Neural progenitor cell (in vitro differentiated cells): Measurements from ENCODE around the gene IL17D. TPM values are rescaled to one million over a fixed set of nuclear protein-coding genes. Genes with fewer than 3 reads are reported as not detected.

Source experiments
- DNase-seq: peaks from one replicate; pipeline ENCODE4 v3.0.0-alpha.2; 2016; ENCODE audit warnings: low spot score
- H2AFZ ChIP-seq: fragments of 200-600 bp; sonication (generic); replicated peaks from 2 replicates; pipeline ENCODE4 v1.6.1; 2016; ENCODE audit warnings: antibody characterized with exemption
- H3F3A ChIP-seq: fragments of 200-600 bp; sonication (generic); 2 replicates; pipeline ENCODE4 v1.6.1; 2016; ENCODE audit warnings: antibody characterized with exemption, low read depth
- H3K27ac ChIP-seq: fragments of 200-600 bp; sonication (generic); 2 replicates; pipeline ENCODE4 v1.5.1; 2016; ENCODE audit warnings: mild to moderate bottlenecking
- H3K27me3 ChIP-seq: fragments of 200-600 bp; sonication (generic); 2 replicates; pipeline ENCODE4 v1.6.1; 2016; ENCODE audit warnings: mild to moderate bottlenecking, moderate library complexity
- H3K36me3 ChIP-seq: fragments of 200-600 bp; sonication (generic); 2 replicates; pipeline ENCODE4 v1.5.1; 2016
- H3K4me1 ChIP-seq: fragments of 200-600 bp; sonication (generic); 2 replicates; pipeline ENCODE4 v1.6.1; 2016; ENCODE audit warnings: mixed run types
- H3K4me2 ChIP-seq: fragments of 200-600 bp; sonication (generic); 2 replicates; pipeline ENCODE4 v1.6.1; 2016
- H3K4me3 ChIP-seq: fragments of 200-600 bp; sonication (generic); 2 replicates; pipeline ENCODE4 v1.5.1; 2016
- H3K79me2 ChIP-seq: fragments of 200-600 bp; sonication (generic); 2 replicates; pipeline ENCODE4 v1.6.1; 2016; ENCODE audit warnings: low read depth
- H3K9ac ChIP-seq: fragments of 200-600 bp; sonication (generic); 2 replicates; pipeline ENCODE4 v1.6.1; 2016
- H3K9me3 ChIP-seq: fragments of 200-600 bp; sonication (generic); 2 replicates; pipeline ENCODE4 v1.5.1; 2016; ENCODE audit warnings: low read depth
- H4K20me1 ChIP-seq: fragments of 200-600 bp; sonication (generic); 2 replicates; pipeline ENCODE4 v1.6.1; 2016; ENCODE audit warnings: low read depth
- H3K27ac Mint-ChIP-seq: 3 replicates; pipeline ENCODE4 v1.8.0; 2021; ENCODE audit warnings: mixed read lengths
- H3K27me3 Mint-ChIP-seq: 2 replicates; pipeline ENCODE4 v1.8.0; 2022; ENCODE audit warnings: low read depth, mild to moderate bottlenecking, inconsistent platforms, moderate library complexity, mixed read lengths; ENCODE audit not compliant: insufficient read depth
- H3K36me3 Mint-ChIP-seq: 3 replicates; pipeline ENCODE4 v1.8.0; 2021; ENCODE audit warnings: mixed read lengths
- H3K4me1 Mint-ChIP-seq: 3 replicates; pipeline ENCODE4 v1.8.0; 2021; ENCODE audit warnings: mixed read lengths
- H3K4me3 Mint-ChIP-seq: 3 replicates; pipeline ENCODE4 v1.8.0; 2021; ENCODE audit warnings: mild to moderate bottlenecking, moderate library complexity, mixed read lengths
- H3K9me3 Mint-ChIP-seq: 3 replicates; pipeline ENCODE4 v1.8.0; 2020; ENCODE audit warnings: mixed read lengths
- EZH2 ChIP-seq: fragments of 200-600 bp; sonication (generic); IDR thresholded peaks from 2 replicates; pipeline ENCODE4 v1.6.1; 2017; ENCODE audit warnings: antibody characterized with exemption, mild to moderate bottlenecking, moderate library complexity
- EZH2phosphoT487 ChIP-seq: fragments of 200-600 bp; sonication (generic); IDR thresholded peaks from 2 replicates; pipeline ENCODE4 v1.6.1; 2017; ENCODE audit warnings: antibody characterized with exemption
- total RNA-seq: library from RNA; depleted of rRNA; stranded (reverse); fragments of >200 nt; gene quantifications from 2 replicates; pipeline ENCODE4 v1.2.3, GENCODE V29; 2015; ENCODE audit warnings: low replicate concordance
- TF ChIP-seq, protein P1 (sequence below): fragments of 200-600 bp; sonication (generic); IDR thresholded peaks from 2 replicates; pipeline ENCODE4 v1.5.1; 2017; ENCODE audit warnings: antibody characterized with exemption, mild to moderate bottlenecking

The IL17D gene
- total RNA-seq, 1 donor from 2014 or later: 1.4 TPM

DNA sequence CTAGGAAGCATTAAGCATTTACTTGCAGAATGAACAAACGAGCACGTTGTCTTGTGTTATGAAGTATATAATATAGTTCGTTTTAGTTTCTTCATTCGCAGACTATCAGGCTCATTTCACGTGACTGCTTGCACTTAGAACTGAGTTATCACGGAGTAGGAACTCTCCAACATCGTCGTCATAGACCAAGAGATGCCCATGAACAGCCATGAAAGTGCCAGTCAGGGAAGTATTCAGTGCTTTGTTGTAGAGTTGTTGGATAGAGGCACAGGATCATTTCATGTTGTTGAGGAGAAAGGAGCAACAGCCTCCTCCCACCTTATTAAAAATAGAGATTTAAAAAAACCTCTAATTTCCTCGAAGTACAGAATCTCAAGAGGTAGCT lies 977 bp upstream of the IL17D start:
- peaks cover 10% of the 10 kb centered on the region for H3F3A ChIP-seq
- H3K79me2 ChIP-seq: no peaks in the 10 kb centered on the region
- no peak overlapping the region for H3K27ac ChIP-seq
- peaks cover 43% of the 10 kb centered on the region for H3K27me3 ChIP-seq
- no peak for DNase-seq
- peaks cover 15% of the 10 kb centered on the region for H3K4me1 ChIP-seq
- Mint-ChIP-seq H3K4me1 (peaks cover 7% of the 10 kb centered on the region), H3K4me3 (peak overlapping the region; percentile 93), H3K9me3 (no peaks in the 10 kb centered on the region), H3K36me3 (no peaks in the 10 kb centered on the region), H3K27ac (no peak overlapping the region), H3K27me3 (peaks cover 24% of the 10 kb centered on the region)
- H3K9me3 ChIP-seq: no peaks in the 10 kb centered on the region
- TF ChIP-seq EZH2phosphoT487 (no peak), EZH2 (no peak)
- TF ChIP-seq, protein P1, sequence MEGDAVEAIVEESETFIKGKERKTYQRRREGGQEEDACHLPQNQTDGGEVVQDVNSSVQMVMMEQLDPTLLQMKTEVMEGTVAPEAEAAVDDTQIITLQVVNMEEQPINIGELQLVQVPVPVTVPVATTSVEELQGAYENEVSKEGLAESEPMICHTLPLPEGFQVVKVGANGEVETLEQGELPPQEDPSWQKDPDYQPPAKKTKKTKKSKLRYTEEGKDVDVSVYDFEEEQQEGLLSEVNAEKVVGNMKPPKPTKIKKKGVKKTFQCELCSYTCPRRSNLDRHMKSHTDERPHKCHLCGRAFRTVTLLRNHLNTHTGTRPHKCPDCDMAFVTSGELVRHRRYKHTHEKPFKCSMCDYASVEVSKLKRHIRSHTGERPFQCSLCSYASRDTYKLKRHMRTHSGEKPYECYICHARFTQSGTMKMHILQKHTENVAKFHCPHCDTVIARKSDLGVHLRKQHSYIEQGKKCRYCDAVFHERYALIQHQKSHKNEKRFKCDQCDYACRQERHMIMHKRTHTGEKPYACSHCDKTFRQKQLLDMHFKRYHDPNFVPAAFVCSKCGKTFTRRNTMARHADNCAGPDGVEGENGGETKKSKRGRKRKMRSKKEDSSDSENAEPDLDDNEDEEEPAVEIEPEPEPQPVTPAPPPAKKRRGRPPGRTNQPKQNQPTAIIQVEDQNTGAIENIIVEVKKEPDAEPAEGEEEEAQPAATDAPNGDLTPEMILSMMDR: no peak
- no peaks in the 10 kb centered on the region for H3K36me3 ChIP-seq
- H3K9ac ChIP-seq: no peak overlapping the region
- peaks cover 13% of the 10 kb centered on the region for H4K20me1 ChIP-seq
- H3K4me2 ChIP-seq: peak overlapping the region; percentile 96
- H2AFZ ChIP-seq: peak overlapping the region; percentile 99
- peak overlapping the region; percentile 93 for H3K4me3 ChIP-seq

DNA sequence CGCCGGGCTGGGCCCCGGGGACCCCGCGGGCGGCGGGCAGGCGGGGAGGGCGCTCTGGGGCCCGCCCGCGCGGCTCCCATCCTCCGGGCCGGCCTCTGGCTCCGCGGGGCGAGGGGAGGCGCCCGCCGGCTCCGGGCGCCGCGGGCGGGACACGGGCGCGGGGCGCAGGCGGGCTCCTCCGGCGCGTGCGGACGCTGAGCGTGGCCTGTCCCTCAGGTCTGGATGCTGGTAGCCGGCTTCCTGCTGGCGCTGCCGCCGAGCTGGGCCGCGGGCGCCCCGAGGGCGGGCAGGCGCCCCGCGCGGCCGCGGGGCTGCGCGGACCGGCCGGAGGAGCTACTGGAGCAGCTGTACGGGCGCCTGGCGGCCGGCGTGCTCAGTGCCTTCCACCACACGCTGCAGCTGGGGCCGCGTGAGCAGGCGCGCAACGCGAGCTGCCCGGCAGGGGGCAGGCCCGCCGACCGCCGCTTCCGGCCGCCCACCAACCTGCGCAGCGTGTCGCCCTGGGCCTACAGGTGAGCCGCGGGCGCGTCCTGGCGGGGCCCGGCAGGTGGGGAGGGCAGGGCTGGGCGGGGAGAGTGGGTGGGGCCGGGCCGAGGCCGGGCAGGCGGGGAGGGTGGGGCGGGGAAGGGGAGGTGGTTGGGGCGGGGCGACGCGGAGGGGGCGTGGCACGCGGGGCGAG lies 420 bp downstream of the IL17D start:
- H3K27ac ChIP-seq: no peak overlapping the region
- H3K9me3 ChIP-seq: no peaks in the 10 kb centered on the region
- no peaks in the 10 kb centered on the region for H3K79me2 ChIP-seq

DNA sequence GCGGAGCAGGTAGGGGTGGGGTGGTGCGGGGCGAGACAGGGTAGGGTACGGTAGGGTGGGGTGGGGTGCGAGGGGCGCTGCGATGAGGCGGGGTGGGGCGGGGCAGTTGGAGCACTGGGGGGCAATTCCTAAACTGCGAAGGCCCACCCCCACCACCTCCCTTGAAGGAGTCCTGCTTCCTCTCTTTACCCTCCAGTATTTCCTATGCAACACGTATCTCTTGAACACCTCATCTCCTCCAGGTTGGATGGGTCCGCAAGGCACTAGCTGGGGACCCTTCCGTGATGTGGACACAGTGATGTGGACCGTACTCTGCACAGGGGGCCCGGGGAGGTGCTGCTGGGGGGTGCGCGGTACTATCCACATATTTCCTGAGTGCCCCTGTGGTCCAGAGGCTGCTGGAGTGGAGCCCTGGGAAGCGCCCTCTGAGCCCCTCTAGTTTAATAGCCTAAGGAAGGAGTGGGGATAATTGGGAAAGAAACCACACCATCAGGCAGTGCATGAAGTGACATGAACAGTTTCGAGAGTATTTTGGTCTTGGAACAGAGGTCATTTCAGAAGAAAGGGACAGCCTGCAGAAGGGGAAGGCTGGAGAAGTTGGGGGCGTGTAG lies 1.1 kb downstream of the IL17D start:
- TF ChIP-seq, protein P1: no peak
- TF ChIP-seq EZH2phosphoT487: no peak
- no peak for TF ChIP-seq EZH2
- Histone ChIP-seq H4K20me1 (peaks cover 13% of the 10 kb centered on the region), H3K79me2 (no peaks in the 10 kb centered on the region), H3K4me1 (peaks cover 15% of the 10 kb centered on the region), H3K9me3 (no peaks in the 10 kb centered on the region), H3K9ac (no peak overlapping the region), H3F3A (peaks cover 10% of the 10 kb centered on the region), H3K4me3 (peak overlapping the region; percentile 60), H3K27me3 (peaks cover 43% of the 10 kb centered on the region), H3K36me3 (no peaks in the 10 kb centered on the region), H3K4me2 (peak overlapping the region; percentile 68), H3K27ac (no peak overlapping the region), H2AFZ (peak overlapping the region; percentile 58)
- Mint-ChIP-seq H3K36me3 (no peaks in the 10 kb centered on the region), H3K9me3 (no peaks in the 10 kb centered on the region), H3K27me3 (peaks cover 24% of the 10 kb centered on the region), H3K4me1 (peaks cover 7% of the 10 kb centered on the region), H3K27ac (no peak overlapping the region), H3K4me3 (peak overlapping the region; percentile 86)
- DNase-seq: no peak

More for the DNA sequence above, 420 bp downstream of the IL17D start:
- H3K9me3 Mint-ChIP-seq: no peaks in the 10 kb centered on the region
- H3K27ac Mint-ChIP-seq: no peak overlapping the region
- Histone ChIP-seq H2AFZ (no peak overlapping the region), H3K4me3 (peak overlapping the region; percentile 60), H3F3A (peaks cover 10% of the 10 kb centered on the region), H3K36me3 (no peaks in the 10 kb centered on the region), H4K20me1 (peaks cover 13% of the 10 kb centered on the region), H3K4me1 (peaks cover 15% of the 10 kb centered on the region), H3K27me3 (peaks cover 43% of the 10 kb centered on the region), H3K4me2 (peak overlapping the region; percentile 68), H3K9ac (no peak overlapping the region)
- H3K27me3 Mint-ChIP-seq: peaks cover 24% of the 10 kb centered on the region
- no peak for TF ChIP-seq EZH2phosphoT487
- TF ChIP-seq, protein P1: peak; percentile 57
- no peak overlapping the region for H3K4me3 Mint-ChIP-seq
- no peaks in the 10 kb centered on the region for H3K36me3 Mint-ChIP-seq
- DNase-seq: peak; percentile 94
- H3K4me1 Mint-ChIP-seq: peaks cover 7% of the 10 kb centered on the region
